ENCODE results near the gene SERHL2.
"Not testable (repeated sequence)": the region's sequence is repeated elsewhere in the genome, so short reads cannot be mapped to it uniquely, and the experiment has no call there.

DNA sequence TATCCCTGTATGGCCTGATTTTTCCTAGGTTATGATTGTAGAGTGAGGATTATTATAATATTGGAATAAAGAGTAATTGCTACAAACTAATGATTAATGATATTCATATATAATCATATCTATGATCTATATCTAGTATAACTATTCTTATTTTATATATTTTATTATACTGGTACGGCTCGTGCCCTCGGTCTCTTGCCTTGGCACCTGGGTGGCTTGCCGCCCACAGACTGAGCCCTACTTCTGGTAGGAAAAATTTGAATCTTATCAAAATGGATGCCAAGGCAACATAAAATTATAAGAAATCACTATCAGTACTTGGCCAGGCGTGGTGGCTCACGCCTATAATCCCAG, 1.5 kb upstream of the SERHL2 start:
- not testable (repeated sequence) for TF ChIP-seq POLR2A, EP300, POLR2AphosphoS5 (IDR thresholded peaks at IDR 0.05)
- TF ChIP-seq, protein P1, sequence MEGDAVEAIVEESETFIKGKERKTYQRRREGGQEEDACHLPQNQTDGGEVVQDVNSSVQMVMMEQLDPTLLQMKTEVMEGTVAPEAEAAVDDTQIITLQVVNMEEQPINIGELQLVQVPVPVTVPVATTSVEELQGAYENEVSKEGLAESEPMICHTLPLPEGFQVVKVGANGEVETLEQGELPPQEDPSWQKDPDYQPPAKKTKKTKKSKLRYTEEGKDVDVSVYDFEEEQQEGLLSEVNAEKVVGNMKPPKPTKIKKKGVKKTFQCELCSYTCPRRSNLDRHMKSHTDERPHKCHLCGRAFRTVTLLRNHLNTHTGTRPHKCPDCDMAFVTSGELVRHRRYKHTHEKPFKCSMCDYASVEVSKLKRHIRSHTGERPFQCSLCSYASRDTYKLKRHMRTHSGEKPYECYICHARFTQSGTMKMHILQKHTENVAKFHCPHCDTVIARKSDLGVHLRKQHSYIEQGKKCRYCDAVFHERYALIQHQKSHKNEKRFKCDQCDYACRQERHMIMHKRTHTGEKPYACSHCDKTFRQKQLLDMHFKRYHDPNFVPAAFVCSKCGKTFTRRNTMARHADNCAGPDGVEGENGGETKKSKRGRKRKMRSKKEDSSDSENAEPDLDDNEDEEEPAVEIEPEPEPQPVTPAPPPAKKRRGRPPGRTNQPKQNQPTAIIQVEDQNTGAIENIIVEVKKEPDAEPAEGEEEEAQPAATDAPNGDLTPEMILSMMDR (IDR thresholded peaks at IDR 0.05): peak in 1 of 7 experiments; percentile 4
